ENCODE results near the gene DCLRE1C. TPM values are rescaled to one million over a fixed set of nuclear protein-coding genes. Genes with fewer than 3 reads are reported as not detected.

Gene DCLRE1C
- total and polyA plus RNA-seq, 2 experiments from 2014 or later = 8.2 to 11.3 TPM

DNA sequence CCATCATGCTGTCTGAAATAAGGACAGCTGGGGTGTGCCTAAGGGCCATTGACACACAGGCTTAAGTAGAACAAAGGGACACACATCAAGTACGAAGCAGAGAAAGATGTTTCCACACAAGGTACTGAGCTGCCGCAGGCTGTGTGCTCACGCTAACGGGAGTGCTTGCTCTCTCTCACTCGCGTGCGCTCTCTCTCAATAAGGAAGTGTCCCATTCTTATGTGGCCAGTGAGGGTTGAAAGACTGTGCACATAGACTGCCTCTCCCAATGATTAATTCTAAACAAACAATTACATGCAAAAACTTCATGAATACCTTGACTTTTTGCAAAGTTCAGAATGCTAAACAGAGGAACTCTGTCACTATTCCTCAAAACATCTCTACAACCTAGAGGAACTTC, 29.9 kb downstream of the DCLRE1C start:
- Histone ChIP-seq H3K36me3 (ENCODE audit: low read depth) (peaks cover 38% of the 10 kb centered on the region; the same call in 1 of the 2 replicates), H3K4me2 (ENCODE audit: unreplicated experiment) (no peak overlapping the region), H3K79me2 (ENCODE audit: insufficient read depth) (no peaks in the 10 kb centered on the region), H3K4me1 (ENCODE audit: insufficient read depth) (no peaks in the 10 kb centered on the region), H3K9ac (no peak overlapping the region), H2AFZ (no peak overlapping the region), H3K9me3 (ENCODE audit: low read depth) (no peaks in the 10 kb centered on the region), H3F3A (ENCODE audit: insufficient read depth) (no peaks in the 10 kb centered on the region), H3K9me2 (ENCODE audit: insufficient read depth) (no peaks in the 10 kb centered on the region), H3K27me3 (replicated peaks; ENCODE audit: insufficient read depth) (no peaks in the 10 kb centered on the region), H3K4me3 (no peak overlapping the region), H3K27ac (no peak overlapping the region), H4K20me1 (ENCODE audit: insufficient read depth) (no peaks in the 10 kb centered on the region)
- DNase-seq = no peak
- WGBS, 2 experiments (ENCODE audit: low coverage in 1 of 2, low lambda C conversion rate in 2 of 2, missing lambda C conversion rate in 2 of 2) = 97 to 99% methylated on average over 7 of the region's 7 CpGs
- in situ Hi-C loops (cut with MboI) = no loop called here
- TF ChIP-seq EZH2phosphoT487 (IDR thresholded peaks at IDR 0.05; ENCODE audit: insufficient read depth, low read depth) (no peak), EZH2 (IDR thresholded peaks at IDR 0.05; ENCODE audit: insufficient read depth, poor library complexity, severe bottlenecking) (no peak)

DNA sequence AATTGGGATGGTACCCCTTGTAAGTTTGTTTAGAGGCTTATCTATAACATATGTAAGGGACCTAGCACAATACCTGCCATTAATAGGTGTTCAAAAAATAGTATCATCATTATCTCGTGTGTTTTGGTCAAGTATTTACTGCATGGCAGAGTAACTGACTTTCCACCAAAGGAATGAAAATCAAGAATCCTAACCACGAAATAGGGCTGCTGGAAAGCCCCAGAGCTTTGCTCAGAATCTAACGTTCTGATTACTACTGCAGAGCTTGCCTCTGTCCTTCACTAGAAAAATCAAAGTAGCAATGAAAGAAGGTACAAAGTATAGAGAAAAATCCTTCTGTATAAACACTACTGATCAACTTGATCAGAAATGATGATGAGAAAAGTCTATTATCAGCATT, 34.9 kb downstream of the DCLRE1C start:
- 97 to 98% methylated on average over 3 of the region's 3 CpGs for WGBS, 2 experiments (ENCODE audit: low coverage in 1 of 2, low lambda C conversion rate in 2 of 2, missing lambda C conversion rate in 2 of 2)
- in situ Hi-C loops (cut with MboI) = no loop called here

DNA sequence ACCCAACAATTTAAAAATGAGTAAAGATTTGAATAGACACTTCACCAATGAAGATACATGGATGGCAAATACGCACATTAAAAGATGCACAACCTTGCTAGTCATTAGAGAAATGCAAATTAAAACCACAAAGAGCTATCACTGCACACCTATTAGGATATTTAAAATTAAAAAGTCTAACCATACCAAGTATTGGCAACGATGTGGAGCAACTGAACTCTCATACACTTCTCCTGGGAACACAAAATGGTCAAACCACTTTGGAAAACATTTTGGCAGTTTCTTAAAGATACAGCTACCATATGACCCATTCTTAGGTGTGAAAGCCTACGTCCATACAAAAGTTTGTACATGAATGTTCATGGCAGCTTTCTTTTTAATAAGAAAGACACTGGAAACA, 36.1 kb downstream of the DCLRE1C start:
- Histone ChIP-seq H4K20me1 (ENCODE audit: insufficient read depth) (no peaks in the 10 kb centered on the region), H3K4me1 (ENCODE audit: insufficient read depth) (no peaks in the 10 kb centered on the region), H3K9me3 (ENCODE audit: low read depth) (no peaks in the 10 kb centered on the region), H3K9me2 (ENCODE audit: insufficient read depth) (no peaks in the 10 kb centered on the region), H3K4me2 (ENCODE audit: unreplicated experiment) (no peak overlapping the region), H3K36me3 (ENCODE audit: low read depth) (peaks cover 62% of the 10 kb centered on the region), H3K79me2 (ENCODE audit: insufficient read depth) (no peaks in the 10 kb centered on the region), H3F3A (ENCODE audit: insufficient read depth) (no peaks in the 10 kb centered on the region), H2AFZ (no peak overlapping the region), H3K27ac (no peak overlapping the region), H3K27me3 (replicated peaks; ENCODE audit: insufficient read depth) (no peaks in the 10 kb centered on the region), H3K9ac (no peak overlapping the region), H3K4me3 (no peak overlapping the region)
- 96 to 97% methylated on average over 3 of the region's 3 CpGs for WGBS, 2 experiments (ENCODE audit: low coverage in 1 of 2, low lambda C conversion rate in 2 of 2, missing lambda C conversion rate in 2 of 2)
- in situ Hi-C loops (cut with MboI) = no loop called here
- no peak for DNase-seq
- TF ChIP-seq EZH2phosphoT487 (IDR thresholded peaks at IDR 0.05; ENCODE audit: insufficient read depth, low read depth) = no peak
- TF ChIP-seq EZH2 (IDR thresholded peaks at IDR 0.05; ENCODE audit: insufficient read depth, poor library complexity, severe bottlenecking) = no peak

More for the DNA sequence above, 34.9 kb downstream of the DCLRE1C start:
- TF ChIP-seq EZH2phosphoT487 (IDR thresholded peaks at IDR 0.05; ENCODE audit: insufficient read depth, low read depth) (no peak), EZH2 (IDR thresholded peaks at IDR 0.05; ENCODE audit: insufficient read depth, poor library complexity, severe bottlenecking) (no peak)
- no peak overlapping the region for H3K4me3 ChIP-seq
- H3K4me2 ChIP-seq (ENCODE audit: unreplicated experiment) = no peak overlapping the region
- peaks cover 56% of the 10 kb centered on the region for H3K36me3 ChIP-seq (ENCODE audit: low read depth)
- H3K27ac ChIP-seq = no peak overlapping the region
- H3K9me2 ChIP-seq (ENCODE audit: insufficient read depth) = no peaks in the 10 kb centered on the region
- H4K20me1 ChIP-seq (ENCODE audit: insufficient read depth) = no peaks in the 10 kb centered on the region
- no peaks in the 10 kb centered on the region for H3F3A ChIP-seq (ENCODE audit: insufficient read depth)
- DNase-seq = no peak
- H3K27me3 ChIP-seq (replicated peaks; ENCODE audit: insufficient read depth) = no peaks in the 10 kb centered on the region
- H3K4me1 ChIP-seq (ENCODE audit: insufficient read depth) = no peaks in the 10 kb centered on the region
- H2AFZ ChIP-seq = no peak overlapping the region
- no peaks in the 10 kb centered on the region for H3K79me2 ChIP-seq (ENCODE audit: insufficient read depth)
- H3K9ac ChIP-seq = no peak overlapping the region
- no peaks in the 10 kb centered on the region for H3K9me3 ChIP-seq (ENCODE audit: low read depth)

DNA sequence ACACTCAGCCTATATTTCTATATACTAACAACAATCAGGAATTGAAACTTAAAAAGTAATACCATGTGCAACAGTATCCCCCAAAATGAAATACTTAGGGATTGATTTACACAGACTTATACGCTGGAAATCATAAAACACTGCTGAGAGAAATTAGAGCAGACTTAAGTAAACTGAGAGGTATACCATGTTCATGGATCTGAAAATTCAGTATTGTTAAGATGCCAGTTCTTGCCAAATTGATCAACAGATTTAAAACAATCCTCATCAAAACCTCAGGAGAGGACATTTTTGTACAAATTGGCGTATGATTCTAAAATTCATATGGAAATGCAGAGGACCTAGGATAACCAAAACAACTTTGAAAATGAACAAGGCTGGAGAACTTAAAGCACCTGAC, 37.3 kb downstream of the DCLRE1C start:
- H3K4me3 ChIP-seq = no peak overlapping the region
- WGBS, 2 experiments (ENCODE audit: low coverage in 1 of 2, low lambda C conversion rate in 2 of 2, missing lambda C conversion rate in 2 of 2) = 98 to 99% methylated on average over 2 of the region's 2 CpGs
- TF ChIP-seq EZH2phosphoT487 (IDR thresholded peaks at IDR 0.05; ENCODE audit: insufficient read depth, low read depth) (no peak), EZH2 (IDR thresholded peaks at IDR 0.05; ENCODE audit: insufficient read depth, poor library complexity, severe bottlenecking) (no peak)
- H2AFZ ChIP-seq = no peak overlapping the region
- no peaks in the 10 kb centered on the region for H3K9me2 ChIP-seq (ENCODE audit: insufficient read depth)
- no peaks in the 10 kb centered on the region for H3F3A ChIP-seq (ENCODE audit: insufficient read depth)
- no peaks in the 10 kb centered on the region for H3K4me1 ChIP-seq (ENCODE audit: insufficient read depth)
- H3K9me3 ChIP-seq (ENCODE audit: low read depth) = no peaks in the 10 kb centered on the region
- no peak overlapping the region for H3K9ac ChIP-seq
- H3K27ac ChIP-seq = no peak overlapping the region
- no peaks in the 10 kb centered on the region for H3K27me3 ChIP-seq (replicated peaks; ENCODE audit: insufficient read depth)
- in situ Hi-C loops (cut with MboI) = no loop called here
- peaks cover 61% of the 10 kb centered on the region for H3K36me3 ChIP-seq (ENCODE audit: low read depth)
- H4K20me1 ChIP-seq (ENCODE audit: insufficient read depth) = no peaks in the 10 kb centered on the region
- no peaks in the 10 kb centered on the region; the same call in 1 of the 2 replicates for H3K79me2 ChIP-seq (ENCODE audit: insufficient read depth)
- no peak for DNase-seq
- no peak overlapping the region for H3K4me2 ChIP-seq (ENCODE audit: unreplicated experiment)

DNA sequence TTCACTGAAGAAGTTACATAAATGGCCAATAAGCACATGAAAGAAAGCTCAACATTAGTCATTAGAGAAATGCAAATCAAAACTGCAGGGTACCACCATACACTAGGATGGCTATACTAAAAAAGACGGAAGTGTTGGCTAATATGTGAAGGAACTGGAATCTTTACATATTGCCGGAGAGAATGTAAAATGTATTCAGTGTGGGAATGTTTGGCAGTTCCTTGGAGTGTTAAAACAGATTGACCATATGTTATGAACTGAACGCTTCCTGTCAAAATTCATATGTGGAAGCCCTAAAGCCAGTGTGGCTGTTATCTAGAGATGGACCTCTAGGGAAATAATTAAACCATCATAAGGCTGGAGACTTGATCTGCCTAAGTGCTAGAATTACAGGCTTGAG, 42.1 kb downstream of the DCLRE1C start:
- 79% methylated on average over 3 of the region's 3 CpGs for WGBS, 2 experiments (ENCODE audit: low coverage in 1 of 2, low lambda C conversion rate in 2 of 2, missing lambda C conversion rate in 2 of 2)
- Histone ChIP-seq H3K27me3 (replicated peaks; ENCODE audit: insufficient read depth) (no peaks in the 10 kb centered on the region), H4K20me1 (ENCODE audit: insufficient read depth) (no peaks in the 10 kb centered on the region), H3F3A (ENCODE audit: insufficient read depth) (no peaks in the 10 kb centered on the region), H3K4me3 (no peak overlapping the region), H3K9me2 (ENCODE audit: insufficient read depth) (no peaks in the 10 kb centered on the region), H3K9me3 (ENCODE audit: low read depth) (no peaks in the 10 kb centered on the region), H3K79me2 (ENCODE audit: insufficient read depth) (no peaks in the 10 kb centered on the region; the same call in 1 of the 2 replicates), H3K4me1 (ENCODE audit: insufficient read depth) (no peaks in the 10 kb centered on the region), H3K36me3 (ENCODE audit: low read depth) (peaks cover 51% of the 10 kb centered on the region), H3K9ac (no peak overlapping the region), H3K27ac (no peak overlapping the region), H3K4me2 (ENCODE audit: unreplicated experiment) (no peak overlapping the region), H2AFZ (no peak overlapping the region)
- TF ChIP-seq EZH2phosphoT487 (IDR thresholded peaks at IDR 0.05; ENCODE audit: insufficient read depth, low read depth) (no peak), EZH2 (IDR thresholded peaks at IDR 0.05; ENCODE audit: insufficient read depth, poor library complexity, severe bottlenecking) (no peak)
- in situ Hi-C loops (cut with MboI) = no loop called here
- no peak for DNase-seq

Data from GM23248 (cell line).